Neural crest cell (in vitro differentiated cells): Measurements from ENCODE around the gene TRAPPC12. TPM values are rescaled to one million over a fixed set of nuclear protein-coding genes. Genes with fewer than 3 reads are reported as not detected.

Experiments
- DNase-seq: peaks from one replicate; pipeline ENCODE4 v3.0.0; 2021; ENCODE audit warnings: low read depth, mixed read lengths, low spot score
- H3K27ac Mint-ChIP-seq: one replicate; pipeline ENCODE4 v1.8.0; 2021; ENCODE audit warnings: mild to moderate bottlenecking, mixed read lengths; ENCODE audit not compliant: unreplicated experiment
- H3K27me3 Mint-ChIP-seq: 2 replicates; pipeline ENCODE4 v1.8.0; 2021; ENCODE audit warnings: low read depth, mild to moderate bottlenecking, mixed read lengths
- H3K36me3 Mint-ChIP-seq: 2 replicates; pipeline ENCODE4 v1.8.0; 2021; ENCODE audit warnings: low read depth, mild to moderate bottlenecking, mixed read lengths
- H3K4me1 Mint-ChIP-seq: 2 replicates; pipeline ENCODE4 v1.8.0; 2021; ENCODE audit warnings: mixed read lengths
- H3K4me3 Mint-ChIP-seq: one replicate; pipeline ENCODE4 v1.8.0; 2021; ENCODE audit warnings: mild to moderate bottlenecking, mixed read lengths
- H3K9me3 Mint-ChIP-seq: 2 replicates; pipeline ENCODE4 v1.8.0; 2021; ENCODE audit warnings: mixed read lengths
- CTCF ChIP-seq: fragments of 200-600 bp; sonication (generic); conservative IDR thresholded peaks from 2 replicates; pipeline ENCODE4 v1.5.0; 2021; ENCODE audit warnings: antibody characterized with exemption, mild to moderate bottlenecking
- total RNA-seq: library from RNA; stranded (reverse); gene quantifications from 2 replicates; pipeline ENCODE4 v1.2.1, GENCODE V29; 2021

The TRAPPC12 gene
- total RNA-seq, 1 donor from 2014 or later, result 96.9 TPM

- Mint-ChIP-seq H3K9me3 (peaks cover 13% of the 10 kb centered on the region), H3K27ac (no peak overlapping the region), H3K27me3 (no peaks in the 10 kb centered on the region), H3K36me3 (peaks cover 58% of the 10 kb centered on the region), H3K4me3 (no peak overlapping the region), H3K4me1 (no peaks in the 10 kb centered on the region)
- no peak for DNase-seq
- TF ChIP-seq CTCF, result no peak
Measured at GRCh38 chr2:3392216-3392615, 12.7 kb downstream of the TRAPPC12 start.

- peaks cover 64% of the 10 kb centered on the region for H3K36me3 Mint-ChIP-seq
- no peak overlapping the region for H3K27ac Mint-ChIP-seq
- no peak for DNase-seq
- TF ChIP-seq CTCF, result no peak
- peaks cover 15% of the 10 kb centered on the region for H3K4me1 Mint-ChIP-seq
- H3K4me3 Mint-ChIP-seq, result no peak overlapping the region
- H3K27me3 Mint-ChIP-seq, result no peaks in the 10 kb centered on the region
- H3K9me3 Mint-ChIP-seq, result peaks cover 13% of the 10 kb centered on the region
Measured at GRCh38 chr2:3396920-3397559, 17.5 kb downstream of the TRAPPC12 start.

GRCh38 chr2:3398857-3399256 lies 19.4 kb downstream of the TRAPPC12 start:
- peaks cover 51% of the 10 kb centered on the region for H3K36me3 Mint-ChIP-seq
- no peak for TF ChIP-seq CTCF
- no peak overlapping the region for H3K4me3 Mint-ChIP-seq
- H3K27me3 Mint-ChIP-seq, result no peaks in the 10 kb centered on the region
- H3K27ac Mint-ChIP-seq, result peak overlapping the region; percentile 8
- peaks cover 13% of the 10 kb centered on the region for H3K9me3 Mint-ChIP-seq
- DNase-seq, result no peak
- peaks cover 15% of the 10 kb centered on the region for H3K4me1 Mint-ChIP-seq

GRCh38 chr2:3399381-3399780 lies 19.9 kb downstream of the TRAPPC12 start:
- Mint-ChIP-seq H3K27ac (no peak overlapping the region), H3K4me1 (peaks cover 15% of the 10 kb centered on the region), H3K9me3 (peaks cover 13% of the 10 kb centered on the region), H3K27me3 (no peaks in the 10 kb centered on the region), H3K4me3 (no peak overlapping the region), H3K36me3 (peaks cover 50% of the 10 kb centered on the region)
- no peak for TF ChIP-seq CTCF
- DNase-seq, result no peak

- no peak for DNase-seq
- Mint-ChIP-seq H3K4me3 (no peak overlapping the region), H3K9me3 (peaks cover 12% of the 10 kb centered on the region), H3K4me1 (peaks cover 15% of the 10 kb centered on the region), H3K27me3 (no peaks in the 10 kb centered on the region), H3K27ac (peak overlapping the region; percentile 97), H3K36me3 (peaks cover 49% of the 10 kb centered on the region)
- TF ChIP-seq CTCF, result no peak
Measured at GRCh38 chr2:3399829-3400228, 20.3 kb downstream of the TRAPPC12 start.
